Thoracic aorta (tissue), 2 donors: Measurements from ENCODE around the gene ST8SIA4. TPM values are rescaled to one million over a fixed set of nuclear protein-coding genes. Genes with fewer than 3 reads are reported as not detected.

Experiments
- ATAC-seq: fragments of 150-250 bp; one replicate; pipeline ENCODE4 v1.8.0; 2017; ENCODE audit warnings: low read depth; ENCODE audit not compliant: insufficient number of reproducible peaks, low FRiP score
- DNase-seq: peaks from one replicate; pipeline ENCODE4 v3.0.0-alpha.2; 2020; ENCODE audit warnings: low spot score
- H3K27ac ChIP-seq, 2 donors: fragments of 200-600 bp; sonication (generic); 1 replicate in 1 of 2; 2 replicates in 1 of 2; pipeline ENCODE4 v1.5.1; 2016; ENCODE audit warnings: mild to moderate bottlenecking in 2 of 2, moderate library complexity in 2 of 2
- H3K27me3 ChIP-seq: fragments of 200-600 bp; sonication (generic); replicated peaks from 2 replicates; pipeline ENCODE4 v1.6.0; 2016; ENCODE audit warnings: mild to moderate bottlenecking; ENCODE audit not compliant: insufficient read depth
- H3K36me3 ChIP-seq: fragments of 200-600 bp; sonication (generic); one replicate; pipeline ENCODE4 v1.5.1; 2016
- H3K4me1 ChIP-seq, 2 donors: fragments of 200-600 bp; sonication (generic); 1 replicate in 1 of 2; 2 replicates in 1 of 2; pipeline versions ENCODE4 v1.5.1 to v1.6.0; 2016; ENCODE audit warnings: low read depth in 2 of 2, mild to moderate bottlenecking in 1 of 2; ENCODE audit not compliant: control insufficient read depth in 1 of 2
- H3K4me3 ChIP-seq: fragments of 200-600 bp; sonication (generic); 2 replicates; pipeline ENCODE4 v1.5.1; 2016; ENCODE audit warnings: mild to moderate bottlenecking
- H3K9me3 ChIP-seq: fragments of 200-600 bp; sonication (generic); 2 replicates; pipeline ENCODE4 v1.5.1; 2016
- CTCF ChIP-seq: fragments of 200-600 bp; sonication (generic); IDR thresholded peaks from one replicate; pipeline ENCODE4 v1.5.1; 2019; ENCODE audit warnings: antibody characterized with exemption
- total RNA-seq, 2 donors: library from RNA; depleted of rRNA; stranded (reverse); fragments of >200 nt; gene quantifications; one replicate each; pipeline versions ENCODE4 v1.1.0 to v1.2.3, GENCODE V29; 2016

The ST8SIA4 gene
- total RNA-seq, 2 donors from 2014 or later = 7.0 to 9.0 TPM

GRCh38 chr5:100841358-100842076 lies 61.6 kb downstream of the ST8SIA4 start:
- DNase-seq = no peak
- no peaks in the 10 kb centered on the region for H3K9me3 ChIP-seq
- H3K4me1 ChIP-seq = peaks cover 0 to 14% of the 10 kb centered on the region in 2 donors
- no peaks in the 10 kb centered on the region for H3K27me3 ChIP-seq
- no peaks in the 10 kb centered on the region for H3K36me3 ChIP-seq
- no peak for TF ChIP-seq CTCF
- no peak overlapping the region for H3K4me3 ChIP-seq
- H3K27ac ChIP-seq = no peak overlapping the region
- ATAC-seq = no peak

GRCh38 chr5:100840789-100841188 lies 62.3 kb downstream of the ST8SIA4 start:
- Histone ChIP-seq H3K27me3 (no peaks in the 10 kb centered on the region), H3K36me3 (no peaks in the 10 kb centered on the region), H3K4me3 (no peak overlapping the region), H3K27ac (no peak overlapping the region), H3K9me3 (no peaks in the 10 kb centered on the region), H3K4me1 (peaks cover 0 to 14% of the 10 kb centered on the region in 2 donors)
- no peak for ATAC-seq
- no peak for DNase-seq
- TF ChIP-seq CTCF = no peak

- no peak for DNase-seq
- no peak for TF ChIP-seq CTCF
- ATAC-seq = no peak
- Histone ChIP-seq H3K9me3 (no peaks in the 10 kb centered on the region), H3K27me3 (no peaks in the 10 kb centered on the region), H3K4me3 (no peak overlapping the region), H3K27ac (no peak overlapping the region), H3K4me1 (peaks cover 0 to 14% of the 10 kb centered on the region in 2 donors), H3K36me3 (no peaks in the 10 kb centered on the region)
Measured at GRCh38 chr5:100840370-100840769, 62.7 kb downstream of the ST8SIA4 start.

- H3K27ac ChIP-seq = no peak overlapping the region
- H3K9me3 ChIP-seq = no peaks in the 10 kb centered on the region
- H3K4me3 ChIP-seq = no peak overlapping the region
- ATAC-seq (no peak), DNase-seq (no peak)
- H3K36me3 ChIP-seq = no peaks in the 10 kb centered on the region
- peaks cover 0 to 14% of the 10 kb centered on the region in 2 donors for H3K4me1 ChIP-seq
- H3K27me3 ChIP-seq = no peaks in the 10 kb centered on the region
- TF ChIP-seq CTCF = no peak
Measured at GRCh38 chr5:100838048-100838473, 65.0 kb downstream of the ST8SIA4 start.

- Histone ChIP-seq H3K4me3 (no peak overlapping the region), H3K4me1 (peaks cover 0 to 6% of the 10 kb centered on the region in 2 donors), H3K9me3 (no peaks in the 10 kb centered on the region), H3K27me3 (no peaks in the 10 kb centered on the region), H3K36me3 (no peaks in the 10 kb centered on the region), H3K27ac (no peak overlapping the region)
- no peak for ATAC-seq
- TF ChIP-seq CTCF = no peak
- DNase-seq = no peak
Measured at GRCh38 chr5:100834519-100834918, 68.6 kb downstream of the ST8SIA4 start.
